MV-4-11 (cell line): ENCODE results near the gene UCHL1.
"Not testable (repeated sequence)": the region's sequence is repeated elsewhere in the genome, so short reads cannot be mapped to it uniquely, and the experiment has no call there.

ENCODE experiments used
- DNase-seq: peaks from one replicate; lab custom pipeline; 2025; lab: John Stamatoyannopoulos, UW

Gene UCHL1

DNA sequence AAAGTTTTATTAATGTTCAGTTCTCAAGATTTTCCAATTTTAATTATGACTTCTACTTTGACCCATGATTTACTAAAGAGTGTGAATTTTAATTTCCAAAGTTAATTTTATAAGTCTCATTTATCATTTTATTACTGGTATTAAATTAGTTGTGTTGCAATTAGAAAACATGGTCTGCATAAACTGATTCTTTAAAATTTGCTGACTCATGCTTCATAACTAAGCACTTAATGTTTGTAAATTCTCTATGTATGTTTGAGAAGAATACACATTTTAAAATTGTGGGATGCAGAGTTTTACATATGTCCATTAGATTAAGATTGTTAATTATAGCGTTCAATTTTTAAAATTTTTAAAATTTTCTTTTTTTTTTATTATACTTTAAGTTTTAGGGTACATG lies 20.2 kb upstream of the UCHL1 start:
- DNase-seq, result no peak

DNA sequence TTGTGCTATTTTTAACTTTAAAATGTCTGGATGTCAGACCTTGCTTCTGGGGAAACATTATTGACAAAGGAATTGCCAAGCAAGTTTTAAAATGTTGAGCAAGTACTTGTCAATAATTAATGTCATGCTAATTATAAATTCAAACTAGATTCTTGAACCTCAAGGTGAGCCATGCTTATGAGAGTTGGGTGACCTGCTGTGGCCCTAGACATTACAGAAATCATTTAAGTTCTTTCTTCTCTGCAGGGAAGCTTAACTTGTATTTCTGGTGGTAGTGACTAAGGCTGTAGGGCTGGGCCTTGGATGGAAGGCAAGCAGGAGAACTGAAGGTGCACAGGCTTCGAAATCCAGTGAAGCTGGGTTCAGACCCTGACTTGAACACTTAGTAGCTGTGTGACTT lies 14.8 kb upstream of the UCHL1 start:
- no peak for DNase-seq

DNA sequence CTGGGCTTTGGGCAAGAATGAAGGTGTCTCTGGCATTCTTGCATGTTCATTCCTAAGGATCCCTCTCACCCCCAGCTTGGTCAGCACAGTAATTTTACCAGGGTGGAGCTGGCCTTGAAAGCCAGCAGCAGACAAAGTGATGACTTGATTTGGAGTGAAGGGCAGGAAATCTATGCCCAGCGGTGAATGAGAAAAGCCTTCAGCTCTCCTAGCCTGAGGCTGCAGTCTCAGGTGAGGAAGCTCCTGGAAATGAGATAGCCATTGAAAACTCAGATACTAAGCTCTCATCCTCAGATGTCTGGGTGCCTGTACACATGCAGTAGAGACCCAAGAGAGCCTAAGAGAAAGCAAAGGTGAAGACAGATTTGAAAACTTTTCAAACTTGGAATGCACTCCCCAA lies 10.7 kb upstream of the UCHL1 start:
- no peak for DNase-seq

DNA sequence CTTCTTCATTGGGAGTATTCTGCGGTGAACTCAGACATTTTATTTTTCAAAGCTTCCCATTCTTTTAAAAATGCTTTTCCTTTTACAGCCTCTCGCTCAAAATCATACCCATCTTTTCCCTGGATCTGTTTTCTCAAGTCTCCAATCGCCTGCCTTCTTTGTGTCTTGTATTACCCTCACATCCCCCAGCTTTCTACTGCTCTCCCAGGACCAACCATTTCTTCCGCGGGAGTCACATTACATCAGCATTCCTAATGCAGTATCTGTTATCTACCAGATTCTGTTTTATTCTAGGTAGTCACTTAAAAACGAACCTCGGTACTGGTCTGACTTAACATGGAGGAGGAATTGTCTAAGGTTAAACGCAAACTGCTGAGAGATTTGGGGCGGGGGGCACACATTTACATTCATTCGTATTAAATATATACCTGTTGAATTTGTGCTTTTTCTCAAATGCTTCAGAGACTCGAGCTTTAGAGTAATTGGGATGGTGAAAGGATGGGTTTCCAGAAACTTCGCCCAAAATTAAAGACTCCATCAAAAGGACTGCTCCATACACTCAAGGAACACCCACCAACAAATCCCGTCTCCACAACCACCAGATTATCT lies 493 bp upstream of the UCHL1 start:
- no peak for DNase-seq

DNA sequence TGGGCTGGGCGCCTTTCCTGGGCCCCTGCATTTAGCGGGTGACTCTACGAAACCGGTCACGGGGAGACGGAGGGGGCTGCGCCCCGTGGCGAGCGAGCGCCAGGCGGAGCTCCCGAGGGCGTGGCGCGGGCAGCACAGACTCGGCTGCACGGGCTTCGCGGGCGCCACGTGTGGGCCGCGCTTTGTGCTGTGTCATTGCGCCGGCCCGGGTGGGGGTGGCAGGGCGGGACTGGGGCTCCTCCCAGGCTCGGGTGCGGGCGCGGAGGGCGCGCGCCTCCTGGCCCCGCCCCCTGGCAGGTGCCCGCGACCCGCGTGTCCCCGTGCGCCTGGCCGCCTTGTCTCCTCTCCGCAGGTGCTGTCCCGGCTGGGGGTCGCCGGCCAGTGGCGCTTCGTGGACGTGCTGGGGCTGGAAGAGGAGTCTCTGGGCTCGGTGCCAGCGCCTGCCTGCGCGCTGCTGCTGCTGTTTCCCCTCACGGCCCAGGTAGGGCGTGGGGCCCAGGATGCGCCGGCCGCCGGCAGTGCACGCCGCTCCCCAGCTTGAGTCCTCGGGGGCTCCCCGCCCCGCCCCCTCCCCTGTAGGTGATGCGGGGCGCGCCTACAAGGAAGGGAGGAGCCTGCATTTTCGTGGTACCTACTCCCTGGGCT lies 651 bp downstream of the UCHL1 start:
- DNase-seq, result no peak

DNA sequence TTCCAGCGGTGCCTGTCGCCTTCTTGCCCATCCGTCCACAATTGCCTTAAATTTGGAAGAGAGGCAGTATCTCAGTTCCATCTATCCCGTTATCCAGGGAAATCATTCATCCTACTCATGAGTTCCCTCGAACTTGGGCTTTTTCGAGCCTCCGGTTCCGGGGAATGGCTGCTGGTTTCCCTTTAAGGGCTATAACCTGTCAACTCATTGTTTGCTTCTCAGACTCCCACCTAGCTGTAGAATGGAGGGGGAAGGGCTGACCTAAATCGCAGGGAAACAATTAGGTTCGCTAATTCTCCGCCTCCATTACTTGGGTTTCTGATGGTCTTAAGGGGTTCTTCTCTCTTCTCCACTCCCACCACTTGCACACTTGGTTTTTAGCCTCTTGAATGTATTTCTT lies 1.2 kb downstream of the UCHL1 start:
- no peak for DNase-seq

DNA sequence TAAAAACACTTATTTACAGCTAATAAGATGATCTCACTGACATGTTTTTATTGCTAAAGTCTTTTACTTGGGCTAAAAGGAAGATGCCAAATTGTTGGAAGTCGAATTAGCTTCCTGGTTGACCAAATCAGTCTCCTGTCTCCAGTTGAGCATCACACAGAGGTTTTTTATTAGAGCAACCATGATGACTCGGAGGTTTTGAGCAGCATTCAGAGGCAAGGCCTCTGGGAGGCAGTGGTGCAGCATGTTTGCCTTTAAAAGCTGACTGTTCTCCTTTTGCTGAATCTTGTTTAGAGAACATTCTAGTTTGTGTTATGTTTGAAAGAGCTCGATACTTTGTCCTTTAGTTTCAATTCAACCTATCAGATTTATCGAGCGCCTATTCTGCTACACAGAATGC lies 2.1 kb downstream of the UCHL1 start:
- no peak for DNase-seq

DNA sequence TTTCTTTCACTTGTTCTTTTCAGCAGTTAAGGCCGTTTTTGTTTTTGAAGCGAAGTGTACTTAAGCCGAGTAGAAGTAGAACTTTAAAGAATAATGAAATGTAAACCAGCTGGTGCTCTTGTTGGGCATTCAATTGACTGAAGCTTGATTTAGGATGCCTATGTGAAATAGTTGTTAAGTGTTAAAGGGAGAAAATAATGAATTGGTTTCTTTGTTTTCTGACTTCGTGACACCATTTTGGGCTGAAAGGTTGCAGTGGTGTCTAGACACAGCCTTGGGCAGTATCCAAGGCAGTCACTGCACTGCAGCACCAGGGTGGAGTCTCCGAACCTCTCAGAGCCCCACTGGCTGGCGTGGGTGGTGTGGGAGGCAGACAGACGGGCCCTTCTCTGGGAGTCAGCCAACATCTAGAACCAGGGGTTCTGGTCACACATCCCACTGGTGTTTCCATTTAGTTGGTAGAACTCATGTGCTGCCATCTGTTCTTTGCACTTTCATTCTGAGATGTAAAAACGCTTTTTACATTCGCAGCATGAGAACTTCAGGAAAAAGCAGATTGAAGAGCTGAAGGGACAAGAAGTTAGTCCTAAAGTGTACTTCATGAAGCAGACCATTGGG lies 3.5 kb downstream of the UCHL1 start:
- no peak for DNase-seq

DNA sequence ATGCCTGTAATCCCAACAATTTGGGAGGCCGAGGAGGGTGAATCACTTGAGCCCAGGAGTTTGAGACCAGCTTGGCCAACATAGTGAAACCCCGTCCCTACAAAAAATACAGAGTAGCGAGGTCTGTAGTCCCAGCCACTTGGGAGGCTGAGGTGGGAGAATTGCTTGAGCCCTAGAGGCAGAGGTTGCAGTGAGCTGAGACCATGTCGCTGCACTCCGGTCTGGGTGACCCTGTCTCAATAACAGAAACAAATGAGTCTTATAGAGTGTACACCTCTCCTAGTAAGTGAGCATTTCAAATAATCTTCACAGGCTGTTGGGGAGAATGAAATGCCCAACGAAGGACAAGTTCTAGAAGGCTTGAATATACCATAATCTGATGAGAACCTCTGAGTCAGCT lies 5.5 kb downstream of the UCHL1 start:
- no peak for DNase-seq

DNA sequence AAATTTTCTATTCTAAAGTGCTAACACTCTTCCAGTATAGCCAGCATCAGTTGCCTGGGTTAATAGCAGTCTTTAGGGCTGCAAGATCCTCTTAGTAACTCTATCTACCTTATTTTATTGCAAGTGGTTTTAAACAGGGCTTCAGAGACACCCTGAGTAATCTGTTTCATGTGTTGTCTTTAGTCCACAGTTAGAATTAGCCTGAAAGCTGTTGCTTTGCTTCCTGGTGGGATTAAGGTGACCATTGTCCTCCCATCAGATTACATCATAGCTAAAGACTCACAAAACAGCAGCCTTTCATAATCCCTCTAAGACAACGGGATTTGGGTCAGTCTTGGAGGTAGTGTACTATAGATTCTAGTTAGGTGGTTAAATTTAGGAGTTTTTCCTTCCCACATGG lies 7.5 kb downstream of the UCHL1 start:
- no peak for DNase-seq

DNA sequence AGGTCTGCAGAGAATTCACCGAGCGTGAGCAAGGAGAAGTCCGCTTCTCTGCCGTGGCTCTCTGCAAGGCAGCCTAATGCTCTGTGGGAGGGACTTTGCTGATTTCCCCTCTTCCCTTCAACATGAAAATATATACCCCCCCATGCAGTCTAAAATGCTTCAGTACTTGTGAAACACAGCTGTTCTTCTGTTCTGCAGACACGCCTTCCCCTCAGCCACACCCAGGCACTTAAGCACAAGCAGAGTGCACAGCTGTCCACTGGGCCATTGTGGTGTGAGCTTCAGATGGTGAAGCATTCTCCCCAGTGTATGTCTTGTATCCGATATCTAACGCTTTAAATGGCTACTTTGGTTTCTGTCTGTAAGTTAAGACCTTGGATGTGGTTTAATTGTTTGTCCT lies 11.3 kb downstream of the UCHL1 start:
- DNase-seq, result no peak

DNA sequence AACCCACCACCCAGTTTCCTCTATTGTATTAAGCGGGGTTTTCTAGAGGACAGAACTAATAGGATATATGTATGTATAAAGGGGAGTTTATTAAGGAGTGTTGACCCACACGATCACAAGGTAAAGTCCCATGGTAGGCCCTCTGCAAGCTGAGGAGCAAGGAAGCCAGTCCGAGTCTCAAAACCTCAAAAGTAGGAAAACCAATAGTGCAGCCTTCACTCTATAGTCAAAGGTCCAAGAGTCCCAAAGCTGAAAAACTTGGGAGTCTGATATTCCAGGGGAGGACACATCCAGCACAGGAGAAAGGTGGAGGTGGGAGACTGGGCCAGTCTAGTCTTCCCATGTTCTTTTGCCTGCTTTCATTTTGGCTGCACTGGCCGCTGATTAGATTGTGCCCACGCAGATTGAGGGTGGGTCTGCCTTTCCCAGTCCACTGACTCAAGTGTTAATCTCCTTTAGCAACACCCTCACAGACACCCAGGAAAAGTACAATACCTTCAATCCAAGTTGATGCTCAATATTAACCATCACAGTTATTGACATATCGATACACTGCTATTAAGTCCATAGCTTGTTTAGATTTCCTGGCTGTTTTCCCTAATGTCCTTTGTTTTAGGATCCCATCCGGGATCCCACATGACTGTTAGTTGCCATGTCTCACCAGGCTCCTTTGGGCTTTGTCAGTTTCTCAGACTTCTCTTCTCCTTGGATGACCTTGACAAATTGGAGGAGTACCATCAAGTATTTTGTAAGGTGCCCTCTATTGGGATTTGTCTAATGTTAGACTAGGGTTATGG lies 12.2 kb downstream of the UCHL1 start:
- DNase-seq, result no peak

DNA sequence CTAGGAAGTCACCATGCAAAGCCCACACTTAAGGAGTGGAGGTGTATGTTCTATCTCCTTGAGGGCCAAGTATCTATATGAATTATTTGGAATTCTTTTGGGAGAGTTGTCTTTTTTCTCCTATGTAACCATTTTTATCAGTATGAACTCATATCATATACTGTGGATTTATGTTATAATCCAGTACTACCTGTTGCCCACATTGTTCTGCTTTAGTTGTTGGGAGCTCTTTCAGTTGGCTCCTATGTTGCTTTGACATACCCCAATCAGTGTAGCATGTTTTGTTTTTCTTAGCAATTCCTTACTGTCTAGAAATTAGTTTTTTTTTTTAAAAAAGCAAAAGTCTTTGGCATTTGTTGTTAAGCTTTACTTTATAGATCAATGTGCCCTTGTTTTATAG lies 13.0 kb downstream of the UCHL1 start:
- no peak for DNase-seq

DNA sequence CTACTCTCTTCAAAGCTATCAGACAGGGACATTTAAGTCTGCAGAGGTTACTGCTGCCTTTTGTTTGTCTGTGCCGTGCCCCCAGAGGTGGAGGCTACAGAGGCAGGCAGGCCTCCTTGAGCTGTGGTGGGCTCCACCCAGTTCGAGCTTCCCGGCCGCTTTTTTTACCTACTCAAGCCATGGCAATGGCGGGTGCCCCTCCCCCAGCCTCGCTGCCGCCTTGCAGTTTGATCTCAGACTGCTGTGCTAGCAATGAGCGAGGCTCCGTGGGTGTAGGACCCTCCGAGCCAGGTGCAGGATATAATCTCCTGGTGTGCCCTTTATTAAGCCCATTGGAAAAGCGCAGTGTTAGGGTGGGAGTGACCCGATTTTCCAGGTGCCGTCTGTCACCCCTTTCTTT lies 19.2 kb downstream of the UCHL1 start:
- DNase-seq, result not testable (repeated sequence)

DNA sequence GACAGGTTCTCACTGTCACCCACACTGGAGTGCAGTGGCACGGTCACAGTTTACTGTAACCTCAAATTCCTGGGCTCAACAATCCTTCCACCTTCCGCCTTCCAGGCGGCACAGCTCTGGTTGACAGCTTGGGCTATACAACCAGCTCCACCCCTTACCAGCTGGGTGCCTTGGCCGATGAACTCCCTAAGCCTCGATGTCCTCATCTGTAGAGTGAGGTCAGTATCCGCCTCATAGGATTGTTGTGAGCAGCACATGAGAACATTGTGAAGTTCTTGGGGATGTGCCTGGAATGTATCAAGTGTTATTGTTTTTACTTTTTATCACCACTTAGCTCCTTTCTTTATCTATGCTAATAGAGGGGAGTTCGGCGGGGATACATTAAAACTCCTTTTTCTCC lies 23.3 kb downstream of the UCHL1 start:
- no peak for DNase-seq

DNA sequence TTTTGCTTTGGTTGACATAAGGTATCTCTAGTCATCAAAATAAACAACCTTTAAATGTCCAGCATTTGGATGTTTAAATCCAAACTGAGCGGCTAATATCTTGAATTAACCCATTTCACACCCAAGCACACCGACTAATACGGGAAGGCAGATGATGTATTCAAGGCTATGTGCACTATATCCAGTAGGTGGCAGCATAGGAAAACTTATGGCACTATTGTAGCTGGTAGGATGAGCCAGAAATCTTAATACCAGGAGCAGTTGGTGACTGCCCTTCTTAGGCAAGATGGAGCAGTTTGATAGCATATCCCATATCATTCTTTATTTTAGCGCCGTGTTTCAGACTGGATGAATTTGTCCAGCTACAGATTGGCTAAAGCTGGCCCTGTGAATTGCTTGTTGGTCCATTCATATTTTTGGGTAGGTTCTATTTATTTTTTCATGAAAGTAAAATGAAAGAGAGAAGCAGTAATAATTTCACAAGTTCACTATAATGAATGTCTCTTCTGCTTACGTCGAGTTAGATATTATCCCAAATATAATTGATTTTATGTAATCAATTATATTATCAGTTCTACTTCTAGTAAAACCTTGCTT lies 24.4 kb downstream of the UCHL1 start:
- DNase-seq, result peak; percentile 53

DNA sequence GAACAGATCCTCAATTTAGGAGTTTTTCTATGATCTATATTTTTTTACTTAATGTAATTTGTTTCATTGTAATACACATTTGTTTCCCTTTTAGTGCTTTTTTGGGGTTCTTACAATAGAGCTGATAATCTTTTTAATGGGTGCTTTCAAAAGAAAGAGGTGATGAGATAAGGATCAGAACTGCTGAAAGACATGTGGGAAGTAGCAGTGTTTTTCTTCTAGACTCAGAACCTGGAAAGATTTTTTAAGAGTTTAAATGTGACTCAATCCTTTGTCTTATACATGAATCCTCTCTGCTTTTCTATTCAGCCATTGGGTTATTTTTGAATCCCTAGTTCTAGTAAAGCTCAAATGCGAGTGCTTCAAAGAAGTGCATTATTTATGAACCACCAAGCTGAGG lies 25.6 kb downstream of the UCHL1 start:
- no peak for DNase-seq

DNA sequence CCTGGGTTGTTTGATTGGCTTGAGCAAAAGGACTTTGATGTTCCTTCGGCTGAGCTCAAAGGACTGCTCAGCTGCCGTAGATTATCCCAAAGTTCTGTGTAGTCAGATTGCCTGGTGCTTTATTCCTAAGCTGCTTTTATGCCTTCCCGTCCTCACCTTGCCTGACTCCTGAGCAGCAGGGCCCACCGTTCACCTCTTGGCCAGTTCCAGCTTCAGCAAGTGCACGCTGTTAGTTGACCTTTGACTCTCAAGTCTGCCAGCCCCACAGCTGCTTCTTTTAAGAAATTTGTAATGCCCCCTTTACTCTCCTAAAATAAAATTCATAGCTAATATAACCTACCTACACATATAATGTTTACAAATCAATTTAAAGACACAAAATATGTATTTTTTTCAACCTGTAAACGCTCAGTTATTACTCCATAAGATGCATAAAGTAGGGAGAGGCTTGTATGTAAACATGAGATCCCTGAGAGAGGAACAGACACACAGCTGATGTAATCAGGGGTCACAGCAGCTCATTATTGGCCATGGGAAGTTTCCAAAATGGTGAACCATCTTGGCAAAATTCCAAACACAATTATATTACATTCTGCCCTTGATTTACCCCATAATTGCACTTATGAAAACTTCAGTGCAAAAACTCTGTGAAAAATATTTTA lies 28.6 kb downstream of the UCHL1 start:
- DNase-seq, result no peak

DNA sequence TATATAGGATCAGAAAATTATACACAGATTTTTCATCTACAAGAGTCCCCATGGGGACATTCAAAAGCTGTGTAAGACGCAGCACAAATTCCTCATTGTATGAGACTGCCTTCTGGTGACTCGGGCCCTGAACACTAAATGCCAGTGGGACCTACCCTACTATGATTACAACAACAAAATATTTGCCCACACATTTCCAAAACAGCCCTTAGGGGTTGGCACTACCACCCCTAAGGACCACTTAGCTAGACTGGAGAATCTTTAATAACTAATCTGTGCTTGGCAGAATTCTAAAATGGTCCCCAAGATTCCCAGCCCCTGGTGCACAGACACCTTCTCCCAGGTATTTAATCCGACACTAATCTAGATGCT lies 29.1 kb downstream of the UCHL1 start:
- DNase-seq, result no peak

DNA sequence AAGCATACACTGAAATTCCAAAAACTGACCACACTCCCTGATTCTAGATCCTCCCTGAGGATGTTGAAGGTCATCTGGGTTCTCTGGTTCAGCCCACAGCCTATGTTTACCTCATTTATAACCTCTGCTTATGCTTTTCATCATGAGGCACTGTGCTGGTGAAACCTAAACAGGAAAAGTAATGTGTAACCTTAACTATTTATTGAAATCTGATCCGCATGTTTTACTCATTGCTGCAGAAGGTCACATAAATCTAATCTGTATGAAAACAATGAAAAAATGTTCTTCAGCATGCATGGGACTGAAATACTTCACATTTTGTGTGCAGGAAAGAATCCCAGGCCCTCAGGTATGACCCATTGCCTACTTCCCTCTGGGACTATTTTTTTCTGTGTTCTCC lies 30.3 kb downstream of the UCHL1 start:
- DNase-seq, result no peak

DNA sequence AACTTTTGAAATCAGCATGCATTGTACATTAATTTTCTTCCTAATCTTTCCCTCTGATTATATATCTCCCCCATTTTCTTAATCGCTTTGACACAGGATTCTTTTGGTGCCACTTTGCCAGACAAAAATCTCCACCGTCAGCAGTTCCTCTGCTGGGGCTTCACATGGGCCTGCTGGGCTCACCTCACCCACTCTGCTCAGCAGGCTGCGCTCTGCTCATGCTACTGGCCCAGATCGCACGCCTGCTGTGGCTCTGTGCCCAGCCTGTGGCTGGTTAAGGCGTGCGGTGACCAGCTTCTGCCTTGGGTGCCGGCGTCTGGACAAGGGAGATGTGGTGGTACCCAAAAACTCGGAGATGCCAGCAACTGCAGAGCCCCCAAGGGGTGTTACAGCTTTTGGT lies 31.1 kb downstream of the UCHL1 start:
- no peak for DNase-seq

DNA sequence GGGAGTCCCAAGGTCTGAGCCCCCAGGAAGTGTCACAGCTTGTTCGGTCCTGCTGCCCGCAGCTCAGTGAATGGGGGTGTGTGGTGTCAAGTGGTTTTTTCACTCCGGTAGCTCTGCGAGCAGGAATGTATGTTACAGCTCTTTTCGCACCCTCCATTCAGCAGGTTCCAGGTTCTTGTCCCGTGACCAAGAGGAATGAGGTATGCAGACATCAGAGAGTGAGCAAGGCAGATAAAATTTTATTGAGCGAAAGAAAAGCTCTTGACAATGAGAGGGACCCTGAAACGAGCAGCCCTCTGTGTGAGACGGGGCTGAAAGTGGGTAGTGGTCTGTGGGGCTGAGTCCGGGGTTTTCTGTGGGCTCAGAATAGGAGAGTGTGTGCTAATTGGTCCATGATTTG lies 31.5 kb downstream of the UCHL1 start:
- no peak for DNase-seq
